Transverse colon (tissue), 4 donors: Measurements from ENCODE around the gene TMEM164.

Experiments used
- EP300 ChIP-seq: sonication (generic); formaldehyde crosslinking; IDR thresholded peaks from one replicate; pipeline ENCODE4 v1.6.1; 2017; ENCODE audit warnings: antibody characterized with exemption, low read depth
- POLR2A ChIP-seq: fragments of 450-650 bp; IDR thresholded peaks from one replicate; pipeline ENCODE4 v1.6.1; 2016; ENCODE audit warnings: antibody characterized with exemption, mild to moderate bottlenecking, moderate library complexity
- POLR2AphosphoS5 ChIP-seq, 3 donors: sonication (generic); formaldehyde crosslinking; IDR thresholded peaks; one replicate each; pipeline ENCODE4 v1.6.1; 2016; ENCODE audit warnings: antibody characterized with exemption in 3 of 3
- TF ChIP-seq, protein P1 (sequence below), 5 experiments: fragments of 200-600 bp in 3 of 5; fragments of 450-650 bp in 2 of 5; sonication (generic) in 3 of 5; IDR thresholded peaks; 1 replicate in 2 of 5; 2 replicates in 3 of 5; pipeline ENCODE4 v1.5.1; 2016 to 2017; ENCODE audit warnings: antibody characterized with exemption in 5 of 5, inconsistent platforms in 3 of 5, mild to moderate bottlenecking in 2 of 5, moderate library complexity in 1 of 5

DNA sequence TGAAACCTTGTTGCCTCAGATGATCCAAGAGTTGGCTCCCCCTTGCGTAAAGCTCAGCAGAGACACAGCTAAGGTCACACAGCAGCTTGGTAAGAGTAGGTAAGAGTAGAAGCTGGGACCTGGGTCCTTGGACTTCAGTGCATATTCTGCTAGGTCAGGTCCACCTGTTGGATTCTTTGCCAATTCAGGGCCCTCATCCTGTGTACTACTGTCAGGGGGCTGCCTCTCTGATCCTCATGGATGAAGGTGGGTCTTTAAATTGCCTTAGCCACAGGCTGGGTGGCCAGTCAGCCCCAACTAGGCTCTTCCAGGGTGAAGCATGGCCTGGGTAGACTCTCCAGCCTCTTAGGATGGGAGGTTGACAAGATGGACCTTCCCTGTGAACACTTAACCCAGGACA lies 159.2 kb downstream of the TMEM164 start:
- no peak for TF ChIP-seq POLR2A
- TF ChIP-seq, protein P1, sequence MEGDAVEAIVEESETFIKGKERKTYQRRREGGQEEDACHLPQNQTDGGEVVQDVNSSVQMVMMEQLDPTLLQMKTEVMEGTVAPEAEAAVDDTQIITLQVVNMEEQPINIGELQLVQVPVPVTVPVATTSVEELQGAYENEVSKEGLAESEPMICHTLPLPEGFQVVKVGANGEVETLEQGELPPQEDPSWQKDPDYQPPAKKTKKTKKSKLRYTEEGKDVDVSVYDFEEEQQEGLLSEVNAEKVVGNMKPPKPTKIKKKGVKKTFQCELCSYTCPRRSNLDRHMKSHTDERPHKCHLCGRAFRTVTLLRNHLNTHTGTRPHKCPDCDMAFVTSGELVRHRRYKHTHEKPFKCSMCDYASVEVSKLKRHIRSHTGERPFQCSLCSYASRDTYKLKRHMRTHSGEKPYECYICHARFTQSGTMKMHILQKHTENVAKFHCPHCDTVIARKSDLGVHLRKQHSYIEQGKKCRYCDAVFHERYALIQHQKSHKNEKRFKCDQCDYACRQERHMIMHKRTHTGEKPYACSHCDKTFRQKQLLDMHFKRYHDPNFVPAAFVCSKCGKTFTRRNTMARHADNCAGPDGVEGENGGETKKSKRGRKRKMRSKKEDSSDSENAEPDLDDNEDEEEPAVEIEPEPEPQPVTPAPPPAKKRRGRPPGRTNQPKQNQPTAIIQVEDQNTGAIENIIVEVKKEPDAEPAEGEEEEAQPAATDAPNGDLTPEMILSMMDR (IDR thresholded peaks at IDR 0.05): no peak
- TF ChIP-seq POLR2AphosphoS5 (IDR thresholded peaks at IDR 0.05): no peak
- no peak for TF ChIP-seq EP300
